ENCODE results near the gene SHQ1.

SHQ1 gene

DNA sequence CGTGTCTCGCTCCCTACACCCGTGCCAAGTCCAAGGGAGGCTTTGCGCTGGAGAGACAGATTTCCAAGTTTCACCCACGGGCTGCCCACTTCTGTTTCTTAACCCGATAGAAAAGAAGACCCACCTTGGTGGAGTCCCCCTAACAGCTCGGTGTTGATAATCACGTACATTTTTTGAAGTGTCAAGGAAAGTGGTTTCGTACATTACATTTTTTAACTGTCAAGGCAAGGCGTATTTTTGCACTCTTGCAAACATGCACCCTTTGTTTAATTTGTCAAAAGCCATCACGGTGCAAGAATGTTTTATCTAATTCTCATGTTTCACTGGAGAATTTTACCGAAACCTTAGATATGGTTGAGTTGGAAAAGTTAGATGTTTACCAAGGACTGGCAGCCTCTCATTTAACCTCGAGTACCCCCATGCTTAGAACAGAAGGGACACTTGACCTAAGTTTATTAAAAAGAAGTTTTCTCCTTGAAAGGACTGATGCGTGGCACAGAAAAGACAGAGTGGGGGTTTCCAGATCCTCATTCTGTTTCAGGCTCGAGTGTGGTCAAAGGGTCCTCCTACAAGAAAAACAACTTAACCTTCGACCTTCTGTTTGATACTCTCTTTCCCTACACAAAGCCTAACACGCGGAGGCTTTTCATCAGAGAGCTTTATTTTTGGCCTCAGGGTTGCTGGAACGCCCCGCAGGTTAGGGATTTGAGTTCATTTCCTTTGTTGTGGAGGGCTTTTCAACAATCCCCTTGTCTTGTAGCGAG lies 40.5 kb upstream of the SHQ1 start (continued):
- TF ChIP-seq ZXDB (tag by site-specific recombination; IDR thresholded peaks at IDR 0.05) = 0 out of 2 replicates have a peak, but pooled peaks have one; percentile 46
- TF ChIP-seq KLF1 (tag by site-specific recombination; IDR thresholded peaks at IDR 0.05) = no peak
- 0 out of 2 replicates have a peak, but pooled peaks have one; percentile 24 for TF ChIP-seq ZNF561 (tag by site-specific recombination; IDR thresholded peaks at IDR 0.05; ENCODE audit: borderline replicate concordance)
- TF ChIP-seq TCF7L2 (IDR thresholded peaks at IDR 0.05; ENCODE audit: borderline replicate concordance, low read depth, low read length) = peak; percentile 67; the same call in 1 of the 2 replicates
- no peak for TF ChIP-seq ZNF510 (tag by site-specific recombination; IDR thresholded peaks at IDR 0.05; ENCODE audit: insufficient replicate concordance)
- TF ChIP-seq ZNF501 (tag by site-specific recombination; IDR thresholded peaks at IDR 0.05) = 0 out of 2 replicates have a peak, but pooled peaks have one; percentile 23
- no peak for TF ChIP-seq IKZF3 (tag by site-specific recombination; IDR thresholded peaks at IDR 0.05)
- no peak for TF ChIP-seq SALL2 (tag by site-specific recombination; IDR thresholded peaks at IDR 0.05; ENCODE audit: borderline replicate concordance)
- TF ChIP-seq ZNF335 (tag by site-specific recombination; conservative IDR thresholded peaks at IDR 0.05) = peak; percentile 61
- peak; percentile 26; the same call in 1 of the 2 replicates for TF ChIP-seq SP7 (tag by site-specific recombination; IDR thresholded peaks at IDR 0.05)
- TF ChIP-seq ZBTB48 (tag by site-specific recombination; IDR thresholded peaks at IDR 0.05) = peak; percentile 66; the same call in 1 of the 2 replicates

DNA sequence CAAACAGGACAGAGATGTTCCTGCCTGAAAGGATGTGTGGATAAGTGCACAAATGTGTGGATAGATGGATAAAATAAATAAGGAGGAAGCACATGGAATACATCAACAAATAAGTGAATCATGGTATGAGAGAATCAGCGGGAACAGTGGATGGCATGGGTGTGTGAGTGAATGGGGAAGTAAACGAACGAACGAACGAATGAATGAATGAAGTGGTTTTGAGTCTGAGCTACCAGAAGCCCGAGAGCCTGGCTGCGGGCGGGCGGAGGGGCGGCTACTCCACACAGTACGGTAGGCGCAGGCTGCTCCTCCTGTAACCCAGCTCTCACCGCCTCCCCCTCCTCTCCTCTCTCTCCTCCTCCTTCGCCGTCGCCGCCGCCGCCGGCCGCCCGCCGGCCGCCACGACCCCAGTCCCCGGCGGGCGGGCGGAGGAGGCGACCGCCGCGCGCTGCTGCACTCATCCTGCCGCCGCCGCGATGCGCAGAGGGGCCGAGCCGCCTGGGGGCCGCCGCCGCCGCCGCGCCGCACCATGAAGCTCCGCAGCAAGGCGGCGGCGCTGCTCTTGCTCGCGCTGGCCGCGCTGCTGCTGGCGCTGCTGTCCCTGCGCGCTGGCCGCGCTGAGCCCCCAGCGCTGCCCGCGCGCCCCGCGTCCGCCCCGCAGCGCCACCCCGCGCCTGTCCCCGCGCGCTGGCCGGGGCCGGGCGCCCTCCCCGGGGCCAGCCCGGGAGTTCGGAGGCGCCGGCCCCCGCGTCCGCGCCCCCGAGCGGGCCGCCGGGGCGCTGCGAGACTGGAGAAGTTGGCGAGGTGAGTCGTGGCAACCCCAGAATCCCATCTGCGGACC lies 39.7 kb upstream of the SHQ1 start, which contains the start of gene GXYLT2:
Gene GXYLT2, plus strand, starts transcription at position 342 of the 841 bp plus-strand sequence. Its CDS starts 188 bp downstream, at position 530.
- H3K27ac ChIP-seq (ENCODE audit: extremely low read depth, low read depth, low read length) = peak within 1 kb of the TSS; percentile 70; the same call in 1 of the 2 replicates
- no peaks in the 10 kb centered on the region for H3K36me3 ChIP-seq (ENCODE audit: control insufficient read depth in 2 of 2, insufficient read depth in 1 of 2, low read length in 2 of 2)
- no peaks in the 10 kb centered on the region for H3K9me3 ChIP-seq (ENCODE audit: control insufficient read depth, insufficient read depth, low read depth, low read length)
- H3K4me1 ChIP-seq (ENCODE audit: control insufficient read depth, insufficient read depth, low read length) = peaks cover 16% of the 10 kb centered on the region
- peak within 1 kb of the TSS; percentile 55 for H3K4me3 ChIP-seq (ENCODE audit: low read depth, low read length)
- ChIA-PET CTCF (interaction anchor here (0.6 to 2.3 kb wide), 6 partner anchors 18 to 1164 kb away, joined by 3 to 8 read pairs (median 3); no protein-coding TSS in a partner anchor), POLR2A (interaction anchor here (0.6 kb wide), 2 partner anchors 8 to 128 kb away, joined by 3 read pairs; no protein-coding TSS in a partner anchor)
- TF ChIP-seq ZNF660 (tag by site-specific recombination; IDR thresholded peaks at IDR 0.05) = peak; percentile 60; the same call in 1 of the 2 replicates
- TF ChIP-seq ZNF768 (tag by site-specific recombination; IDR thresholded peaks at IDR 0.05) = no peak
- peak; percentile 14; the same call in 1 of the 2 replicates for TF ChIP-seq ZNF341 (tag by site-specific recombination; IDR thresholded peaks at IDR 0.05; ENCODE audit: low read depth)
- TF ChIP-seq, protein P1, sequence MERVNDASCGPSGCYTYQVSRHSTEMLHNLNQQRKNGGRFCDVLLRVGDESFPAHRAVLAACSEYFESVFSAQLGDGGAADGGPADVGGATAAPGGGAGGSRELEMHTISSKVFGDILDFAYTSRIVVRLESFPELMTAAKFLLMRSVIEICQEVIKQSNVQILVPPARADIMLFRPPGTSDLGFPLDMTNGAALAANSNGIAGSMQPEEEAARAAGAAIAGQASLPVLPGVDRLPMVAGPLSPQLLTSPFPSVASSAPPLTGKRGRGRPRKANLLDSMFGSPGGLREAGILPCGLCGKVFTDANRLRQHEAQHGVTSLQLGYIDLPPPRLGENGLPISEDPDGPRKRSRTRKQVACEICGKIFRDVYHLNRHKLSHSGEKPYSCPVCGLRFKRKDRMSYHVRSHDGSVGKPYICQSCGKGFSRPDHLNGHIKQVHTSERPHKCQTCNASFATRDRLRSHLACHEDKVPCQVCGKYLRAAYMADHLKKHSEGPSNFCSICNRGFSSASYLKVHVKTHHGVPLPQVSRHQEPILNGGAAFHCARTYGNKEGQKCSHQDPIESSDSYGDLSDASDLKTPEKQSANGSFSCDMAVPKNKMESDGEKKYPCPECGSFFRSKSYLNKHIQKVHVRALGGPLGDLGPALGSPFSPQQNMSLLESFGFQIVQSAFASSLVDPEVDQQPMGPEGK (tag by site-specific recombination; IDR thresholded peaks at IDR 0.05) = peak; percentile 38; the same call in 1 of the 2 replicates
- TF ChIP-seq ZNF561 (tag by site-specific recombination; IDR thresholded peaks at IDR 0.05; ENCODE audit: borderline replicate concordance) = no peak; the same call in 1 of the 2 replicates
- TF ChIP-seq, protein P2, sequence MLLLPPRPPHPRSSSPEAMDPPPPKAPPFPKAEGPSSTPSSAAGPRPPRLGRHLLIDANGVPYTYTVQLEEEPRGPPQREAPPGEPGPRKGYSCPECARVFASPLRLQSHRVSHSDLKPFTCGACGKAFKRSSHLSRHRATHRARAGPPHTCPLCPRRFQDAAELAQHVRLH (tag by site-specific recombination; IDR thresholded peaks at IDR 0.05) = peak; percentile 98
- peak; percentile 67; the same call in 1 of the 2 replicates for TF ChIP-seq ZSCAN16 (tag by site-specific recombination; IDR thresholded peaks at IDR 0.05)
- 0 out of 2 replicates have a peak, but pooled peaks have one; percentile 15 for TF ChIP-seq ZNF223 (tag by site-specific recombination; IDR thresholded peaks at IDR 0.05)
- 0 out of 2 replicates have a peak, but pooled peaks have one; percentile 59 for TF ChIP-seq SCRT2 (tag by site-specific recombination; IDR thresholded peaks at IDR 0.05)
- TF ChIP-seq ZNF544 (tag by site-specific recombination; IDR thresholded peaks at IDR 0.05) = no peak
- no peak for TF ChIP-seq ZNF132 (tag by site-specific recombination; IDR thresholded peaks at IDR 0.05; ENCODE audit: borderline replicate concordance)
- TF ChIP-seq, protein P3, sequence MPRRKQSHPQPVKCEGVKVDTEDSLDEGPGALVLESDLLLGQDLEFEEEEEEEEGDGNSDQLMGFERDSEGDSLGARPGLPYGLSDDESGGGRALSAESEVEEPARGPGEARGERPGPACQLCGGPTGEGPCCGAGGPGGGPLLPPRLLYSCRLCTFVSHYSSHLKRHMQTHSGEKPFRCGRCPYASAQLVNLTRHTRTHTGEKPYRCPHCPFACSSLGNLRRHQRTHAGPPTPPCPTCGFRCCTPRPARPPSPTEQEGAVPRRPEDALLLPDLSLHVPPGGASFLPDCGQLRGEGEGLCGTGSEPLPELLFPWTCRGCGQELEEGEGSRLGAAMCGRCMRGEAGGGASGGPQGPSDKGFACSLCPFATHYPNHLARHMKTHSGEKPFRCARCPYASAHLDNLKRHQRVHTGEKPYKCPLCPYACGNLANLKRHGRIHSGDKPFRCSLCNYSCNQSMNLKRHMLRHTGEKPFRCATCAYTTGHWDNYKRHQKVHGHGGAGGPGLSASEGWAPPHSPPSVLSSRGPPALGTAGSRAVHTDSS (tag by site-specific recombination; IDR thresholded peaks at IDR 0.05) = no peak
- no peak for TF ChIP-seq ZNF747 (tag by site-specific recombination; IDR thresholded peaks at IDR 0.05)
- no peak for TF ChIP-seq ZNF555 (tag by site-specific recombination; conservative IDR thresholded peaks at IDR 0.05)
- TF ChIP-seq, protein P4, sequence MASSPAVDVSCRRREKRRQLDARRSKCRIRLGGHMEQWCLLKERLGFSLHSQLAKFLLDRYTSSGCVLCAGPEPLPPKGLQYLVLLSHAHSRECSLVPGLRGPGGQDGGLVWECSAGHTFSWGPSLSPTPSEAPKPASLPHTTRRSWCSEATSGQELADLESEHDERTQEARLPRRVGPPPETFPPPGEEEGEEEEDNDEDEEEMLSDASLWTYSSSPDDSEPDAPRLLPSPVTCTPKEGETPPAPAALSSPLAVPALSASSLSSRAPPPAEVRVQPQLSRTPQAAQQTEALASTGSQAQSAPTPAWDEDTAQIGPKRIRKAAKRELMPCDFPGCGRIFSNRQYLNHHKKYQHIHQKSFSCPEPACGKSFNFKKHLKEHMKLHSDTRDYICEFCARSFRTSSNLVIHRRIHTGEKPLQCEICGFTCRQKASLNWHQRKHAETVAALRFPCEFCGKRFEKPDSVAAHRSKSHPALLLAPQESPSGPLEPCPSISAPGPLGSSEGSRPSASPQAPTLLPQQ (tag by site-specific recombination; IDR thresholded peaks at IDR 0.05) = peak; percentile 57
- 0 out of 2 replicates have a peak, but pooled peaks have one; percentile 55 for TF ChIP-seq ZEB2 (tag by site-specific recombination; IDR thresholded peaks at IDR 0.05)
- TF ChIP-seq ZBTB17 (tag by site-specific recombination; IDR thresholded peaks at IDR 0.05) = peak; percentile 89
- TF ChIP-seq ZNF664 (tag by site-specific recombination; IDR thresholded peaks at IDR 0.05) = no peak

All from HEK293 (cell line).